Fibroblast of villous mesenchyme (primary cell): ENCODE measurements around the gene SUPT20HL1. TPM values are rescaled to one million over a fixed set of nuclear protein-coding genes. Genes with fewer than 3 reads are reported as not detected.
"Not testable (repeated sequence)": the region's sequence is repeated elsewhere in the genome, so short reads cannot be mapped to it uniquely, and the experiment has no call there.

Experiments used
- DNase-seq: peaks from one replicate; pipeline ENCODE4 v3.0.0-alpha.2; 2010; ENCODE audit warnings: low read depth
- H3K4me3 ChIP-seq: 2 replicates; pipeline ENCODE4 v1.5.1; 2011; ENCODE audit warnings: low read depth, mild to moderate bottlenecking, low read length
- CTCF ChIP-seq: IDR thresholded peaks from 2 replicates; pipeline ENCODE4 v1.5.1; 2012; ENCODE audit warnings: low read depth, mild to moderate bottlenecking, low read length; ENCODE audit not compliant: insufficient read depth
- total RNA-seq: library from RNA; depleted of rRNA; stranded (reverse); fragments of >200 nt; gene quantifications from 2 replicates; pipeline ENCODE4 v1.2.3, GENCODE V29; 2012

Gene SUPT20HL1
- total RNA-seq, 1 donor = not detected

GRCh38 chrX:24341795-24342194, 18.6 kb upstream of the SUPT20HL1 start:
- no peak overlapping the region for H3K4me3 ChIP-seq
- no peak for TF ChIP-seq CTCF
- peak; percentile 64 for DNase-seq

DNA sequence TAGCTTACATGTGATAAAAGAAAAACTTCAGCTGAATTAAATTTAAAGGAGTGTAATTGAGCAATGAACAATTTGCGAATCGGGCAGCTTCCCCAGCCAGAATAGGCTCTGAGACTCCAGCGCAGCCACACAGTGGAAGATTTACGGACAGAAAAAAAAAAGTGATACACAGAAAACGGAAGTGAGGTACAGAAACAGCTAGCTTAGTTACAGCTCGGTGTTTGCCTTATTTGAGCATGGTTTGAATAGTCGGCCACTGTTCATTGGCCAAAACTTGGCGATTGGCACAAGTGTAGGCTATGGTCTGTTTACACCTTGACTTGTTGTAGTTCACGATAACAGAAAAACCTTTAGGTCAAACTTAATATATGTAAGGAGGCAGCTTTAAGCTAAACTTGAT, 16.7 kb upstream of the SUPT20HL1 start:
- TF ChIP-seq CTCF = no peak
- no peak for DNase-seq

GRCh38 chrX:24347881-24348280, 12.6 kb upstream of the SUPT20HL1 start:
- H3K4me3 ChIP-seq = no peak overlapping the region
- TF ChIP-seq CTCF = no peak
- peak; percentile 76 for DNase-seq

More for the DNA sequence above, 16.7 kb upstream of the SUPT20HL1 start:
- no peak overlapping the region for H3K4me3 ChIP-seq

- DNase-seq = no peak
- TF ChIP-seq CTCF = no peak
Observed at GRCh38 chrX:24350217-24350616, 10.2 kb upstream of the SUPT20HL1 start.

GRCh38 chrX:24355095-24355494, 5.3 kb upstream of the SUPT20HL1 start:
- no peak for DNase-seq
- no peak for TF ChIP-seq CTCF
- no peak overlapping the region for H3K4me3 ChIP-seq

More at GRCh38 chrX:24350217-24350616, 10.2 kb upstream of the SUPT20HL1 start:
- no peak overlapping the region for H3K4me3 ChIP-seq

DNA sequence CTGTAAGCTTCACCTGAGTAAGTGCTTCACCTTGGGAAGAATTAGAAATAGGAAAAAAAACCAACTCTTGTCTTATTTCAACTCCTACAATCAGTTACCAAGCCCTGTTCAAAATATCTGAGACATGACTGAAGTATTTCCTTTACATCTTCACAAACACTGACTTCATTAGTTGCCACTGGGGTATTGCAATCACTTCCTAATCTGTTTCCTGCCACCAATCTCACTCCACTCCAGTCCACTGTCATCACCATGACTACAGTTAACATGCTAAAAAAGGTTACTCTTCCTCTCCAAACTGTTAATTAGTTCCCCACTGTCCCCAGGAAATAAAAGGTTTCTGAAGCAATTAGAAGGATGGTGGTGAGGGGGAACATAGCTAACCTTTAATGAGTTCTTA, 3.3 kb upstream of the SUPT20HL1 start:
- DNase-seq = no peak
- TF ChIP-seq CTCF = no peak
- H3K4me3 ChIP-seq = no peak overlapping the region

- H3K4me3 ChIP-seq, DNase-seq: not testable (repeated sequence)
Observed at GRCh38 chrX:24362089-24362745, 1.8 kb downstream of the SUPT20HL1 start.

DNA sequence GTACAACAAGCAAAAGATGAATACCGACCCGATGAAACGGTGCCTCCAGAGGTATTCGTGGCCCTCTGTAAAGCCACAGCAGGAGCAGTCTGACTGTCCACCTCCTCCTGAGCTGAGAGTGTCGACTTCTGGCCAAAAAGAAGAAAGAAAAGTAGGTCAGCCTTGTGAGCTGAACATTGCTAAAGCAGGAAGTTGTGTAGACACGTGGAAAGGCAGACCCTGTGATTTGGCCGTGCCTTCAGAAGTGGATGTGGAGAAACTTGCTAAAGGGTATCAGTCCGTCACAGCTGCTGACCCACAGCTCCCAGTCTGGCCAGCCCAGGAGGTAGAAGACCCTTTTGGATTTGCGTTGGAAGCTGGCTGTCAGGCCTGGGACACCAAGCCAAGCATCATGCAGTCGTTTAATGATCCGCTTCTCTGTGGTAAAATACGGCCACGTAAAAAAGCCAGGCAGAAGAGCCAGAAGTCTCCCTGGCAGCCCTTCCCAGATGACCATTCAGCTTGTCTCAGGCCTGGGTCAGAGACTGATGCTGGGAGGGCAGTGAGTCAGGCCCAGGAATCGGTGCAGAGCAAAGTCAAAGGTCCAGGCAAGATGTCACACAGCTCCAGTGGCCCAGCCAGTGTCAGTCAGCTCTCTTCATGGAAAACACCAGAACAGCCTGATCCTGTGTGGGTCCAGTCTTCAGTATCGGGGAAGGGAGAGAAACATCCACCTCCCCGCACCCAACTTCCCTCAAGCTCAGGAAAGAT, 3.2 kb downstream of the SUPT20HL1 start:
- H3K4me3 ChIP-seq, DNase-seq: not testable (repeated sequence)
